OCI-LY1 (cell line): Measurements from ENCODE around the gene OXLD1.

Experiments
- H2AFZ ChIP-seq: fragments of 200-600 bp; sonication (generic), shearing (Covaris generic); 2 replicates; pipeline ENCODE4 v1.6.0; 2014; ENCODE audit warnings: antibody characterized with exemption, mild to moderate bottlenecking, low read length
- H3F3A ChIP-seq: fragments of 200-600 bp; sonication (generic), shearing (Covaris generic); 2 replicates; pipeline ENCODE4 v1.6.0; 2014; ENCODE audit warnings: mild to moderate bottlenecking, antibody characterized with exemption, low read length, moderate library complexity; ENCODE audit not compliant: insufficient read depth
- H3K27ac ChIP-seq: fragments of 200-600 bp; sonication (generic); 2 replicates; pipeline ENCODE4 v1.5.1; 2014; ENCODE audit warnings: low read length, mixed run types, mild to moderate bottlenecking, low read depth; ENCODE audit not compliant: poor library complexity, severe bottlenecking
- H3K27me3 ChIP-seq: fragments of 200-600 bp; sonication (generic); 2 replicates; pipeline ENCODE4 v1.6.0; 2014; ENCODE audit warnings: antibody characterized with exemption, mild to moderate bottlenecking, low read length, moderate library complexity; ENCODE audit not compliant: insufficient read depth
- H3K36me3 ChIP-seq: fragments of 200-600 bp; sonication (generic); 2 replicates; pipeline ENCODE4 v1.6.1; 2014; ENCODE audit warnings: mild to moderate bottlenecking, antibody characterized with exemption, low read length, moderate library complexity, mixed read lengths; ENCODE audit not compliant: insufficient read depth
- H3K4me1 ChIP-seq: fragments of 200-600 bp; sonication (generic); 2 replicates; pipeline ENCODE4 v1.5.1; 2014; ENCODE audit warnings: mild to moderate bottlenecking, low read length, moderate library complexity; ENCODE audit not compliant: insufficient read depth, severe bottlenecking
- H3K4me2 ChIP-seq: fragments of 200-600 bp; sonication (generic), shearing (Covaris generic); 2 replicates; pipeline ENCODE4 v1.6.1; 2014; ENCODE audit warnings: low read length
- H3K4me3 ChIP-seq: fragments of 200-600 bp; sonication (generic); 2 replicates; pipeline ENCODE4 v1.5.1; 2014; ENCODE audit warnings: low read length, low read depth, mild to moderate bottlenecking, mixed read lengths; ENCODE audit not compliant: poor library complexity, severe bottlenecking
- H3K79me2 ChIP-seq: fragments of 200-600 bp; shearing (Covaris generic); 2 replicates; pipeline ENCODE4 v1.6.1; 2016; ENCODE audit warnings: mixed run types, low read length, mixed read lengths; ENCODE audit not compliant: insufficient read depth
- H3K9ac ChIP-seq: fragments of 200-600 bp; sonication (generic), shearing (Covaris generic); 2 replicates; pipeline ENCODE4 v1.6.1; 2014; ENCODE audit warnings: mild to moderate bottlenecking, low read length, mixed read lengths
- H3K9me2 ChIP-seq: fragments of 200-600 bp; sonication (generic), shearing (Covaris generic); 2 replicates; pipeline ENCODE4 v1.6.1; 2014; ENCODE audit warnings: low read depth, mild to moderate bottlenecking, low read length, mixed read lengths
- H3K9me3 ChIP-seq: fragments of 200-600 bp; shearing (Covaris generic); 2 replicates; pipeline ENCODE4 v1.6.1; 2014; ENCODE audit warnings: low read length, mixed read lengths
- H4K20me1 ChIP-seq: fragments of 200-600 bp; sonication (generic), shearing (Covaris generic); 2 replicates; pipeline ENCODE4 v1.6.0; 2016; ENCODE audit warnings: mild to moderate bottlenecking, low read length; ENCODE audit not compliant: insufficient read depth
- CTCF ChIP-seq: fragments of 200-600 bp; sonication (generic), shearing (Covaris generic); IDR thresholded peaks from 2 replicates; pipeline ENCODE4 v1.5.1; 2017; ENCODE audit warnings: mild to moderate bottlenecking, antibody characterized with exemption, low read length, moderate library complexity, mixed read lengths
- EZH2 ChIP-seq: fragments of 200-600 bp; sonication (generic), shearing (Covaris generic); IDR thresholded peaks from 2 replicates; pipeline ENCODE4 v1.8.0; 2017; ENCODE audit warnings: borderline replicate concordance, mixed run types, mild to moderate bottlenecking, antibody characterized with exemption, low read length, moderate library complexity, mixed read lengths

OXLD1 gene

GRCh38 chr17:81660441-81660840, 6.0 kb downstream of the OXLD1 start:
- Histone ChIP-seq H3K36me3 (peaks cover 16% of the 10 kb centered on the region), H3K9me2 (no peaks in the 10 kb centered on the region), H3K4me1 (peaks cover 6% of the 10 kb centered on the region), H3K27ac (no peak overlapping the region), H3K9ac (no peak overlapping the region), H2AFZ (no peak overlapping the region), H3K4me2 (no peak overlapping the region), H3K4me3 (no peak overlapping the region), H3K79me2 (no peaks in the 10 kb centered on the region), H3K27me3 (no peaks in the 10 kb centered on the region), H3F3A (no peaks in the 10 kb centered on the region), H3K9me3 (no peaks in the 10 kb centered on the region), H4K20me1 (no peaks in the 10 kb centered on the region)
- no peak for TF ChIP-seq EZH2

GRCh38 chr17:81659038-81659437, 7.4 kb downstream of the OXLD1 start:
- H3K9ac ChIP-seq = no peak overlapping the region
- H3K9me2 ChIP-seq = no peaks in the 10 kb centered on the region
- H3F3A ChIP-seq = no peaks in the 10 kb centered on the region
- H3K79me2 ChIP-seq = no peaks in the 10 kb centered on the region
- H3K9me3 ChIP-seq = no peaks in the 10 kb centered on the region
- H2AFZ ChIP-seq = no peak overlapping the region
- no peaks in the 10 kb centered on the region for H4K20me1 ChIP-seq
- no peak overlapping the region for H3K4me2 ChIP-seq
- peaks cover 3% of the 10 kb centered on the region; the same call in 1 of the 2 replicates for H3K36me3 ChIP-seq
- no peak overlapping the region for H3K4me3 ChIP-seq
- H3K27ac ChIP-seq = no peak overlapping the region
- no peaks in the 10 kb centered on the region for H3K4me1 ChIP-seq
- TF ChIP-seq EZH2 = no peak
- no peak for TF ChIP-seq CTCF
- peaks cover 5% of the 10 kb centered on the region for H3K27me3 ChIP-seq

GRCh38 chr17:81656835-81657234, 9.6 kb downstream of the OXLD1 start:
- Histone ChIP-seq H3K79me2 (no peaks in the 10 kb centered on the region), H3K27me3 (peaks cover 10% of the 10 kb centered on the region), H3K27ac (no peak overlapping the region), H2AFZ (no peak overlapping the region), H3K9me3 (no peaks in the 10 kb centered on the region), H3K9me2 (no peaks in the 10 kb centered on the region), H3K4me3 (no peak overlapping the region), H3K4me1 (peaks cover 10% of the 10 kb centered on the region), H3K36me3 (no peaks in the 10 kb centered on the region), H3F3A (no peaks in the 10 kb centered on the region), H3K9ac (no peak overlapping the region), H4K20me1 (no peaks in the 10 kb centered on the region), H3K4me2 (no peak overlapping the region)
- no peak for TF ChIP-seq CTCF
- no peak for TF ChIP-seq EZH2

- no peaks in the 10 kb centered on the region for H3K9me3 ChIP-seq
- peaks cover 14% of the 10 kb centered on the region for H3K27me3 ChIP-seq
- H3K4me2 ChIP-seq = no peak within 1 kb of the TSS
- H3K27ac ChIP-seq = no peak within 1 kb of the TSS
- H3K79me2 ChIP-seq = no peaks in the 10 kb centered on the region
- peaks cover 10% of the 10 kb centered on the region for H3K4me1 ChIP-seq
- no peak within 1 kb of the TSS for H3K9ac ChIP-seq
- no peaks in the 10 kb centered on the region for H3F3A ChIP-seq
- no peaks in the 10 kb centered on the region for H3K9me2 ChIP-seq
- H3K36me3 ChIP-seq = no peaks in the 10 kb centered on the region
- H2AFZ ChIP-seq = no peak within 1 kb of the TSS
- TF ChIP-seq CTCF = no peak
- no peak for TF ChIP-seq EZH2
- H4K20me1 ChIP-seq = no peaks in the 10 kb centered on the region
- no peak within 1 kb of the TSS for H3K4me3 ChIP-seq
Measured at GRCh38 chr17:81656118-81656743, 10.2 kb downstream of the OXLD1 start, which contains the start of gene PDE6G. Gene PDE6G, minus strand, starts transcription at chr17:81656542. Its CDS starts 3,237 bp downstream, at chr17:81653305.
